IMR-90 (cell line): ENCODE results near the gene TELO2.

Source experiments
- MAFK ChIP-seq: IDR thresholded peaks from 2 replicates; pipeline ENCODE4 v1.6.1; 2012; ENCODE audit warnings: low read depth, low read length, improper control_type of control experiment
- RAD21 ChIP-seq: IDR thresholded peaks from 2 replicates; pipeline ENCODE4 v1.6.1; 2012; ENCODE audit warnings: low read length, improper control_type of control experiment
- TF ChIP-seq, protein P1 (sequence below): conservative IDR thresholded peaks from 2 replicates; pipeline ENCODE4 v1.5.1; 2012; ENCODE audit warnings: mild to moderate bottlenecking, low read depth, low read length, improper control_type of control experiment
- TF ChIP-seq, protein P2 (sequence below): fragments of 150-350 bp; IDR thresholded peaks from 2 replicates; pipeline ENCODE4 v1.6.1; 2016; ENCODE audit warnings: low read depth, mild to moderate bottlenecking, low read length, moderate library complexity, borderline replicate concordance

DNA sequence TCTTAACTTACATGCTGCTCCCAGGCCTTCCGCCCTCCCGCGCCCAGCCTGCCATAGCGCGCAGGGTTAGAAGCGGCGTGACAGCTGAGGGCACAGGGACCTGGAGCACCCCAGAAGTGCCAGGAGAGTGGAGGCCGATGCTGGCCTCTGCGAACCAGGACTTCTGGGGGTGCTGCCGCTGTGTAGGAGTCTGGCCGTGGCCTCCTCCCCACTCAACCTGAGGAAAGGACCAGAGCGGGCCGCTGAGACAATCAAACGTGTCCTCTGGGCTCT is 38.4 kb downstream of the TELO2 start:
- TF ChIP-seq, protein P1, sequence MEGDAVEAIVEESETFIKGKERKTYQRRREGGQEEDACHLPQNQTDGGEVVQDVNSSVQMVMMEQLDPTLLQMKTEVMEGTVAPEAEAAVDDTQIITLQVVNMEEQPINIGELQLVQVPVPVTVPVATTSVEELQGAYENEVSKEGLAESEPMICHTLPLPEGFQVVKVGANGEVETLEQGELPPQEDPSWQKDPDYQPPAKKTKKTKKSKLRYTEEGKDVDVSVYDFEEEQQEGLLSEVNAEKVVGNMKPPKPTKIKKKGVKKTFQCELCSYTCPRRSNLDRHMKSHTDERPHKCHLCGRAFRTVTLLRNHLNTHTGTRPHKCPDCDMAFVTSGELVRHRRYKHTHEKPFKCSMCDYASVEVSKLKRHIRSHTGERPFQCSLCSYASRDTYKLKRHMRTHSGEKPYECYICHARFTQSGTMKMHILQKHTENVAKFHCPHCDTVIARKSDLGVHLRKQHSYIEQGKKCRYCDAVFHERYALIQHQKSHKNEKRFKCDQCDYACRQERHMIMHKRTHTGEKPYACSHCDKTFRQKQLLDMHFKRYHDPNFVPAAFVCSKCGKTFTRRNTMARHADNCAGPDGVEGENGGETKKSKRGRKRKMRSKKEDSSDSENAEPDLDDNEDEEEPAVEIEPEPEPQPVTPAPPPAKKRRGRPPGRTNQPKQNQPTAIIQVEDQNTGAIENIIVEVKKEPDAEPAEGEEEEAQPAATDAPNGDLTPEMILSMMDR, result no peak
- no peak for TF ChIP-seq MAFK
- no peak for TF ChIP-seq RAD21
- TF ChIP-seq, protein P2, sequence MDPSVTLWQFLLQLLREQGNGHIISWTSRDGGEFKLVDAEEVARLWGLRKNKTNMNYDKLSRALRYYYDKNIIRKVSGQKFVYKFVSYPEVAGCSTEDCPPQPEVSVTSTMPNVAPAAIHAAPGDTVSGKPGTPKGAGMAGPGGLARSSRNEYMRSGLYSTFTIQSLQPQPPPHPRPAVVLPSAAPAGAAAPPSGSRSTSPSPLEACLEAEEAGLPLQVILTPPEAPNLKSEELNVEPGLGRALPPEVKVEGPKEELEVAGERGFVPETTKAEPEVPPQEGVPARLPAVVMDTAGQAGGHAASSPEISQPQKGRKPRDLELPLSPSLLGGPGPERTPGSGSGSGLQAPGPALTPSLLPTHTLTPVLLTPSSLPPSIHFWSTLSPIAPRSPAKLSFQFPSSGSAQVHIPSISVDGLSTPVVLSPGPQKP, result no peak
